GM12878 (cell line): Measurements from ENCODE around the gene PKN2. TPM values are rescaled to one million over a fixed set of nuclear protein-coding genes. Genes with fewer than 3 reads are reported as not detected.

Source experiments
- ATAC-seq: fragments of 200-7000 bp; cut with Tn5 transposase; 3 replicates; pipeline ENCODE4 v1.9.1; 2020; ENCODE audit warnings: mild to moderate bottlenecking, moderate library complexity
- BruUV-seq: library from RNA; stranded (reverse); fragments of 400-500 nt; replicated peaks from 2 replicates; lab custom pipeline; 2021; lab: Mats Ljungman, UMichigan
- CTCF ChIA-PET: fragments of 300-600 bp; sonication (Branson Sonifier 250); formaldehyde crosslinking; extraction: SDS; loops from one replicate; lab custom pipeline; 2021; ENCODE audit warnings: inconsistent platforms; lab: Yijun Ruan, JAX
- POLR2A ChIA-PET: fragments of 350-600 bp; formaldehyde crosslinking; extraction: SDS; loops from one replicate; lab custom pipeline; 2021; ENCODE audit warnings: inconsistent platforms; lab: Charles Lee
- RAD21 ChIA-PET: fragments of 300-600 bp; sonication (Branson Sonifier 250); formaldehyde crosslinking; loops from one replicate; lab custom pipeline; 2023; ENCODE audit warnings: antibody characterized with exemption; ENCODE audit not compliant: unreplicated experiment; lab: Charles Lee
- SMC1A ChIA-PET: fragments of 300-600 bp; sonication (Branson Sonifier 250); formaldehyde crosslinking; loops from one replicate; lab custom pipeline; 2023; ENCODE audit not compliant: unreplicated experiment, uncharacterized antibody; lab: Charles Lee
- DNase-seq: peaks from one replicate; pipeline ENCODE4 v3.0.0-alpha.2; 2011; ENCODE audit warnings: low read depth, low spot score
- FAIRE-seq: peaks from 3 replicates; lab custom pipeline; 2011; peaks lifted over from hg19 to GRCh38; lab: Jason Lieb, UNC
- H2AFZ ChIP-seq: 2 replicates; pipeline ENCODE4 v1.6.0; 2011; ENCODE audit warnings: low read depth, low read length, control low read depth; ENCODE audit not compliant: control insufficient read depth
- H3K27ac ChIP-seq: 2 replicates; pipeline ENCODE4 v1.5.1; 2011; ENCODE audit warnings: control low read depth; ENCODE audit not compliant: control insufficient read depth, insufficient read depth
- H3K27me3 ChIP-seq, 2 experiments: replicated peaks in 1 of 2; 2 replicates each; pipeline versions ENCODE4 v1.6.0 to v1.6.1; 2011; ENCODE audit warnings: low read length in 1 of 2; ENCODE audit not compliant: control insufficient read depth in 2 of 2, insufficient read depth in 2 of 2
- H3K36me3 ChIP-seq, 2 experiments: 2 replicates each; pipeline ENCODE4 v1.5.1; 2011; ENCODE audit warnings: low read length in 1 of 2; ENCODE audit not compliant: control insufficient read depth in 2 of 2, insufficient read depth in 2 of 2
- H3K4me1 ChIP-seq: 2 replicates; pipeline ENCODE4 v1.6.1; 2011; ENCODE audit warnings: mild to moderate bottlenecking, low read length, moderate library complexity, mixed read lengths; ENCODE audit not compliant: control insufficient read depth, insufficient read depth
- H3K4me2 ChIP-seq: 2 replicates; pipeline ENCODE4 v1.6.0; 2011; ENCODE audit warnings: control low read depth; ENCODE audit not compliant: control insufficient read depth, insufficient read depth
- H3K4me3 ChIP-seq: fragments of 200-600 bp; sonication (generic); 2 replicates; pipeline ENCODE4 v1.5.1; 2016
- H3K79me2 ChIP-seq: 2 replicates; pipeline ENCODE4 v1.6.0; 2011; ENCODE audit warnings: low read length; ENCODE audit not compliant: control insufficient read depth, insufficient read depth
- H3K9ac ChIP-seq: 2 replicates; pipeline ENCODE4 v1.8.0; 2011; ENCODE audit warnings: low read length, control low read depth, mixed read lengths; ENCODE audit not compliant: control insufficient read depth, insufficient read depth
- H3K9me3 ChIP-seq: replicated peaks from 3 replicates; pipeline ENCODE4 v1.5.1; 2011; ENCODE audit warnings: mild to moderate bottlenecking, low read length; ENCODE audit not compliant: control insufficient read depth, insufficient read depth
- H4K20me1 ChIP-seq: 2 replicates; pipeline ENCODE4 v1.6.0; 2011; ENCODE audit not compliant: control insufficient read depth, insufficient read depth
- CBX3 ChIP-seq: fragments of 200-600 bp; sonication (generic); IDR thresholded peaks from 2 replicates; pipeline ENCODE4 v1.6.1; 2016; ENCODE audit warnings: low read depth, borderline replicate concordance
- CBX5 ChIP-seq: sonication (generic); IDR thresholded peaks from 2 replicates; pipeline ENCODE4 v1.6.1; 2016; ENCODE audit warnings: low read depth, moderate library complexity, mild to moderate bottlenecking, inconsistent platforms
- KLF5 ChIP-seq: fragments of 450-650 bp; IDR thresholded peaks from 2 replicates; pipeline ENCODE4 v1.6.1; 2014; ENCODE audit warnings: mild to moderate bottlenecking; ENCODE audit not compliant: partially characterized antibody
- NFYB ChIP-seq: IDR thresholded peaks from 2 replicates; pipeline ENCODE4 v1.6.1; 2011; ENCODE audit warnings: low read depth, mild to moderate bottlenecking, low read length, improper control_type of control experiment, moderate library complexity; ENCODE audit not compliant: insufficient read depth
- SPI1 ChIP-seq: IDR thresholded peaks from 2 replicates; pipeline ENCODE4 v1.6.1; 2011; ENCODE audit warnings: low read depth, mild to moderate bottlenecking, low read length, moderate library complexity, borderline replicate concordance; ENCODE audit not compliant: insufficient read depth
- SREBF1 ChIP-seq: IDR thresholded peaks from 2 replicates; pipeline ENCODE4 v1.6.1; 2012; ENCODE audit warnings: mild to moderate bottlenecking, low read length
- SRF ChIP-seq, 2 experiments: IDR thresholded peaks; 2 replicates each; pipeline ENCODE4 v1.6.1; 2011; ENCODE audit warnings: low read depth in 2 of 2, low read length in 2 of 2, mild to moderate bottlenecking in 1 of 2, moderate library complexity in 1 of 2
- TARDBP ChIP-seq: IDR thresholded peaks from 2 replicates; pipeline ENCODE4 v1.6.1; 2016; ENCODE audit warnings: borderline replicate concordance
- YY1 ChIP-seq: IDR thresholded peaks from 2 replicates; pipeline ENCODE4 v1.6.1; 2011; ENCODE audit warnings: low read depth, mild to moderate bottlenecking, low read length
- WGBS: methylation state at CpG from one replicate; pipeline ENCODE4 v1.1.6; 2016; ENCODE audit warnings: low lambda C conversion rate; ENCODE audit not compliant: insufficient replicate concordance, insufficient coverage; ENCODE audit errors: missing lambda C conversion rate; 5-methylcytosine and 5-hydroxymethylcytosine counted together
- in situ Hi-C: fragments of 300-500 bp; cut with MboI; formaldehyde crosslinking; loops from 9 replicates; pipeline ENCODE4 v1.14.3; 2018; ENCODE audit warnings: mixed read lengths
- intact Hi-C: fragments of 100-400 bp; cut with micrococcal nuclease; formaldehyde crosslinking; loops from one replicate; pipeline ENCODE4 v1.14.2; 2022; ENCODE audit not compliant: unreplicated experiment
- polyA plus RNA-seq, 11 experiments: library from polyadenylated mRNA; depleted of rRNA in 4 of 11; unstranded in 6 of 11; stranded (reverse) in 5 of 11; fragments of >200 nt; fragmentation: Nextera tagmentation in 4 of 11; fragmentation: Illumina TruSeq in 1 of 11; extraction: Ambion mirVana in 4 of 11; extraction: Trizol in 1 of 11; gene quantifications; 1 replicate in 1 of 11; 2 replicates in 10 of 11; pipeline versions ENCODE4 v1.2.1 to v1.2.3, GENCODE V29; 2011 to 2016; ENCODE audit warnings: inconsistent platforms in 2 of 11, missing spikeins in 2 of 11, low read depth in 1 of 11
- total RNA-seq, 4 experiments: library from RNA; depleted of rRNA in 3 of 4; stranded (reverse); fragments of >200 nt in 3 of 4; fragmentation: Illumina TruSeq in 1 of 4; extraction: Trizol in 1 of 4; gene quantifications; 2 replicates each; pipeline versions ENCODE4 v1.2.1 to v1.2.3, GENCODE V29; 2013 to 2021

The PKN2 gene
- total and polyA plus RNA-seq, 10 of the 15 experiments (the other 5 are each of a cell fraction or from before 2014, with no cell fraction given): 2.6 to 18.3 (median 12.9) TPM

DNA sequence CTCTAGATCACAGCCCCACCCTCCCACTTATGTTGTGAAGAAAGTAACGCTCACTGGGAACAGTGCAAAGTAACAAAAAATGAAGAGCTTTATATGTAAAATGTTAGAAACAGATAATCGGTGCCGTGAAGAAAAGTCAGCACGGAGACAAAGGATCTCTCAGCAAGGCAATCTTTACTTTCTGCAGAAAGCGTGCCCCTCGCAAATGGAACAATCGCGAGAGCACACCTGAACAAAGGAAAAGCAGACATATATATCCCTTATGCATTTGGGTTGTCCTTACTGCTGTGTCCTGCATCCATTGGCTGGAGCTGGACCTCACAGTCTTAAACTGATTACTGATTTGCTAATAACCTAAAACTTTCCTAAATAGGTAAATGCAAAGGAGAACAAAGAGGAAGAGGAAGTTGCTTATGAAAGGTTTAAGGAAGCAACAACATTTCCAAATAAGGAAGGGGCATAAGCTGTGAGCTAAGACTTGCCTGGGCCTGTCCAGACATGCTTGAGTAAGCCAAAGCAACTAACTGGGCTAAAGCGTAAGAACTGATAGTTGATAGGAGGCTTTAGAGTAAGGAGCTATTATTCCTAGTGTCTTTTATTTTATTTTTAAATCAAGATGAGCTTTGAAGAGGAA lies 117.6 kb downstream of the PKN2 start:
- Histone ChIP-seq H3K27me3 (no peaks in the 10 kb centered on the region), H3K4me3 (no peak overlapping the region), H2AFZ (no peak overlapping the region), H3K9ac (no peak overlapping the region), H3K9me3 (peaks cover 17% of the 10 kb centered on the region), H4K20me1 (no peaks in the 10 kb centered on the region), H3K79me2 (no peaks in the 10 kb centered on the region), H3K4me1 (no peaks in the 10 kb centered on the region), H3K4me2 (no peak overlapping the region), H3K36me3 (peaks cover 2 to 16% of the 10 kb centered on the region in 2 experiments; a peak in 3 of 4 replicates), H3K27ac (peak overlapping the region; percentile 58)
- DNase-seq (peak; percentile 12), FAIRE-seq (no peak), ATAC-seq (no peak)
- ChIA-PET CTCF (interaction anchor here (0.9 to 2.1 kb wide), 5 partner anchors 11 to 83 kb away, joined by 3 to 12 read pairs (median 3); no protein-coding TSS in a partner anchor), POLR2A (no interaction called here), RAD21 (no interaction called here), SMC1A (interaction anchor here (1.0 to 1.4 kb wide), 3 partner anchors 76 to 145 kb away, joined by 3 to 8 read pairs (median 4); no protein-coding TSS in a partner anchor)
- WGBS: 93% methylated on average over 9 of the region's 9 CpGs
- no TSS peak for BruUV-seq
- in situ Hi-C loops (no loop called here), intact Hi-C loops (no loop called here)
- TF ChIP-seq NFYB (no peak), SPI1 (peak; percentile 37; the same call in 1 of the 2 replicates), CBX5 (peak; percentile 94), CBX3 (no peak), SREBF1 (no peak), TARDBP (no peak), YY1 (no peak), SRF (IDR thresholded peaks at IDR 0.05; ENCODE audit: low read depth in 2 of 2, low read length in 2 of 2) (peak in 1 of 2 experiments; percentile 85; a peak in 2 of 4 replicates), KLF5 (peak; percentile 55)
